H1 (cell line): ENCODE data around the gene RNF123. TPM values are rescaled to one million over a fixed set of nuclear protein-coding genes. Genes with fewer than 3 reads are reported as not detected.

Experiments
- CTCF ChIA-PET: fragments of 300-600 bp; sonication (Branson Sonifier 250); formaldehyde crosslinking; loops from one replicate; lab custom pipeline; 2021; ENCODE audit not compliant: partially characterized antibody; lab: Charles Lee
- POLR2A ChIA-PET: fragments of 300-600 bp; sonication (Branson Sonifier 250); formaldehyde crosslinking; loops from one replicate; lab custom pipeline; 2021; ENCODE audit warnings: inconsistent platforms; ENCODE audit not compliant: partially characterized antibody; lab: Charles Lee
- DNase-seq, 2 experiments: peaks; one replicate each; pipeline versions ENCODE4 v3.0.0 to v3.0.0-alpha.2; 2010 to 2022; ENCODE audit warnings: low spot score in 2 of 2, low read depth in 1 of 2, mixed read lengths in 1 of 2
- FAIRE-seq: peaks from 2 replicates; lab custom pipeline; 2011; peaks lifted over from hg19 to GRCh38; lab: Jason Lieb, UNC
- H2AFZ ChIP-seq: 2 replicates; pipeline ENCODE4 v1.8.1; 2012; ENCODE audit warnings: low read length, inconsistent platforms
- H2AK5ac ChIP-seq: 2 replicates; pipeline ENCODE4 v1.6.1; 2013; ENCODE audit warnings: low read depth, low read length
- H2BK120ac ChIP-seq: replicated peaks from 2 replicates; pipeline ENCODE3; 2013; ENCODE audit warnings: low read depth, low read length, inconsistent platforms
- H2BK12ac ChIP-seq: 2 replicates; pipeline ENCODE4 v1.6.1; 2013; ENCODE audit warnings: low read depth, low read length
- H2BK15ac ChIP-seq: 2 replicates; pipeline ENCODE4 v1.6.1; 2013; ENCODE audit warnings: low read length
- H2BK20ac ChIP-seq: 2 replicates; pipeline ENCODE4 v1.6.1; 2013; ENCODE audit warnings: low read length
- H2BK5ac ChIP-seq: 2 replicates; pipeline ENCODE4 v1.6.1; 2013; ENCODE audit warnings: low read depth, low read length
- H3K14ac ChIP-seq: 2 replicates; pipeline ENCODE4 v1.6.1; 2013; ENCODE audit warnings: inconsistent platforms; ENCODE audit not compliant: insufficient read length
- H3K18ac ChIP-seq: 2 replicates; pipeline ENCODE4 v1.6.1; 2013; ENCODE audit warnings: low read length; ENCODE audit errors: extremely low read depth
- H3K23ac ChIP-seq: 2 replicates; pipeline ENCODE4 v1.6.1; 2013; ENCODE audit warnings: inconsistent platforms; ENCODE audit not compliant: insufficient read length
- H3K23me2 ChIP-seq: 2 replicates; pipeline ENCODE4 v1.6.1; 2013; ENCODE audit warnings: low read depth, low read length
- H3K27ac ChIP-seq: 2 replicates; pipeline ENCODE4 v1.6.1; 2011; ENCODE audit warnings: low read depth, low read length, inconsistent platforms
- H3K27me3 ChIP-seq, 4 experiments: replicated peaks in 1 of 4; 1 replicate in 1 of 4; 2 replicates in 3 of 4; pipeline versions ENCODE4 v1.6.1 to v1.8.1; 2011 to 2013; ENCODE audit warnings: low read length in 3 of 4, mild to moderate bottlenecking in 3 of 4, inconsistent platforms in 2 of 4, mixed read lengths in 2 of 4, moderate library complexity in 1 of 4; ENCODE audit not compliant: control insufficient read depth in 3 of 4, insufficient read depth in 3 of 4; ENCODE audit errors: extremely low read depth in 1 of 4
- H3K36me3 ChIP-seq, 4 experiments: 2 replicates each; pipeline versions ENCODE4 v1.6.1 to v1.8.1; 2011 to 2013; ENCODE audit warnings: mild to moderate bottlenecking in 4 of 4, low read length in 3 of 4, moderate library complexity in 2 of 4, control low read depth in 1 of 4, inconsistent platforms in 1 of 4; ENCODE audit not compliant: insufficient read depth in 4 of 4, control insufficient read depth in 2 of 4
- H3K4ac ChIP-seq: replicated peaks from 2 replicates; pipeline ENCODE3; 2013; ENCODE audit warnings: low read length, low read depth, mixed read lengths, inconsistent platforms; ENCODE audit not compliant: insufficient read length
- H3K4me1 ChIP-seq, 4 experiments: replicated peaks in 1 of 4; 1 replicate in 1 of 4; 2 replicates in 3 of 4; pipeline versions ENCODE4 v1.6.1 to v1.8.1; 2011 to 2013; ENCODE audit warnings: low read length in 3 of 4, inconsistent platforms in 2 of 4, mixed read lengths in 1 of 4; ENCODE audit not compliant: insufficient read depth in 4 of 4, control insufficient read depth in 3 of 4
- H3K4me2 ChIP-seq, 2 experiments: 2 replicates each; pipeline versions ENCODE4 v1.6.1 to v1.8.1; 2011 to 2013; ENCODE audit warnings: low read depth in 2 of 2, low read length in 2 of 2, control low read depth in 1 of 2, inconsistent platforms in 1 of 2, mild to moderate bottlenecking in 1 of 2; ENCODE audit not compliant: insufficient read depth in 1 of 2
- H3K4me3 ChIP-seq, 4 experiments: fragments of 200-600, 300-600 bp in 1 of 4; sonication (generic), shearing (Covaris generic), sonication (Bioruptor Twin) in 1 of 4; 2 replicates each; pipeline versions ENCODE4 v1.5.1 to v1.8.1; 2011 to 2016; ENCODE audit warnings: low read length in 4 of 4, low read depth in 3 of 4, control low read depth in 2 of 4, inconsistent platforms in 2 of 4, mild to moderate bottlenecking in 2 of 4, mixed read lengths in 1 of 4, moderate library complexity in 1 of 4; ENCODE audit not compliant: insufficient read depth in 2 of 4; ENCODE audit errors: extremely low read depth in 1 of 4
- H3K56ac ChIP-seq: replicated peaks from 2 replicates; pipeline ENCODE3; 2013; ENCODE audit warnings: low read depth, mild to moderate bottlenecking, mixed read lengths, low read length, inconsistent platforms; ENCODE audit not compliant: insufficient read length
- H3K79me1 ChIP-seq: 2 replicates; pipeline ENCODE4 v1.6.1; 2013; ENCODE audit warnings: low read depth, low read length, control low read depth
- H3K79me2 ChIP-seq, 2 experiments: 2 replicates each; pipeline versions ENCODE4 v1.6.1 to v1.8.1; 2012 to 2013; ENCODE audit warnings: low read length in 2 of 2, mild to moderate bottlenecking in 2 of 2, inconsistent platforms in 1 of 2; ENCODE audit not compliant: insufficient read depth in 2 of 2, control insufficient read depth in 1 of 2
- H3K9ac ChIP-seq, 4 experiments: replicated peaks in 1 of 4; 1 replicate in 1 of 4; 2 replicates in 3 of 4; pipeline versions ENCODE4 v1.6.1 to v1.8.1; 2011 to 2013; ENCODE audit warnings: low read depth in 3 of 4, low read length in 3 of 4, control low read depth in 2 of 4, mild to moderate bottlenecking in 2 of 4, moderate library complexity in 2 of 4, inconsistent platforms in 1 of 4; ENCODE audit errors: extremely low read depth in 1 of 4
- H3K9me3 ChIP-seq, 2 experiments: 2 replicates each; pipeline versions ENCODE4 v1.6.1 to v1.8.1; 2012 to 2013; ENCODE audit warnings: mild to moderate bottlenecking in 2 of 2, moderate library complexity in 2 of 2, control low read depth in 1 of 2, inconsistent platforms in 1 of 2, low read depth in 1 of 2, low read length in 1 of 2, mixed read lengths in 1 of 2; ENCODE audit not compliant: insufficient read depth in 2 of 2
- H4K20me1 ChIP-seq, 2 experiments: replicated peaks in 1 of 2; 2 replicates each; pipeline versions ENCODE3 to v1.8.1; 2011 to 2013; ENCODE audit warnings: inconsistent platforms in 2 of 2, low read length in 2 of 2, mild to moderate bottlenecking in 1 of 2; ENCODE audit not compliant: insufficient read depth in 2 of 2, control insufficient read depth in 1 of 2
- H4K5ac ChIP-seq: 2 replicates; pipeline ENCODE4 v1.6.1; 2013; ENCODE audit warnings: low read length, low read depth, mixed read lengths, inconsistent platforms; ENCODE audit not compliant: insufficient read length
- H4K8ac ChIP-seq: 2 replicates; pipeline ENCODE4 v1.8.0; 2013; ENCODE audit warnings: mild to moderate bottlenecking, moderate library complexity, low read length, inconsistent platforms; ENCODE audit not compliant: insufficient read depth; ENCODE audit errors: extremely low read depth
- H4K91ac ChIP-seq: replicated peaks from 2 replicates; pipeline ENCODE3; 2013; ENCODE audit warnings: low read length, mixed read lengths, inconsistent platforms; ENCODE audit not compliant: insufficient read length
- ATF2 ChIP-seq: IDR thresholded peaks from 2 replicates; pipeline ENCODE4 v1.6.1; 2012; ENCODE audit warnings: low read length, inconsistent platforms
- BCL11A ChIP-seq, 2 experiments: IDR thresholded peaks; one replicate each; pipeline ENCODE4 v1.6.1; 2011; ENCODE audit warnings: low read depth in 2 of 2, low read length in 2 of 2, mild to moderate bottlenecking in 2 of 2
- WGBS, 2 experiments: shearing (Covaris generic) in 1 of 2; methylation state at CpG; one replicate each; pipeline versions ENCODE4 v1.1.6 to v1.1.7; 2013 to 2015; ENCODE audit warnings: low lambda C conversion rate in 2 of 2, mixed read lengths in 2 of 2, inconsistent platforms in 1 of 2, low coverage in 1 of 2, missing lambda C conversion rate in 1 of 2; ENCODE audit not compliant: insufficient replicate concordance in 2 of 2, insufficient coverage in 1 of 2, insufficient read length in 1 of 2; ENCODE audit errors: extremely low coverage in 1 of 2, missing lambda C conversion rate in 1 of 2; 5-methylcytosine and 5-hydroxymethylcytosine counted together
- polyA plus RNA-seq, 7 experiments: library from polyadenylated mRNA; depleted of rRNA in 3 of 7; stranded (reverse) in 5 of 7; unstranded in 2 of 7; fragments of >200 nt in 5 of 7; fragments of 200-250 nt in 2 of 7; gene quantifications; 1 replicate in 5 of 7; 2 replicates in 1 of 7; 4 replicates in 1 of 7; pipeline versions ENCODE4 v1.2.1 to v1.2.3, GENCODE V29; 2011 to 2013; ENCODE audit warnings: missing spikeins in 2 of 7, mixed read lengths in 2 of 7
- total RNA-seq: library from RNA; stranded (reverse); fragmentation: NEBNext Ultra II Directional; extraction: Animal tissue kit (Norgen Biotek cat#: 25700); gene quantifications from 2 replicates; pipeline ENCODE4 v1.2.1, GENCODE V29; 2021

RNF123 gene
- total and polyA plus RNA-seq, 2 of the 8 experiments (the other 6 are each of a cell fraction or from before 2014, with no cell fraction given): 30.5 to 57.7 TPM

- Histone ChIP-seq H3K4me1 (peaks cover 0 to 3% (median 1%) of the 10 kb centered on the region in 4 experiments; a peak in 4 of 7 replicates), H4K20me1 (peaks cover 0 to 12% of the 10 kb centered on the region in 2 experiments), H4K8ac (no peak overlapping the region), H2BK20ac (no peak overlapping the region), H3K9me3 (no peaks in the 10 kb centered on the region), H2BK15ac (no peak overlapping the region), H3K4me2 (no peak overlapping the region), H3K23me2 (no peaks in the 10 kb centered on the region), H3K23ac (no peak overlapping the region), H3K9ac (no peak overlapping the region), H4K5ac (no peak overlapping the region), H3K36me3 (peaks cover 3 to 4% (median 4%) of the 10 kb centered on the region in 4 experiments; a peak in 5 of 8 replicates), H3K79me1 (no peaks in the 10 kb centered on the region), H4K91ac (no peak overlapping the region), H3K14ac (no peak overlapping the region), H3K56ac (no peak overlapping the region), H3K18ac (no peak overlapping the region), H3K27me3 (no peaks in the 10 kb centered on the region), H2AFZ (no peak overlapping the region), H2BK120ac (no peak overlapping the region), H3K4me3 (no peak overlapping the region), H3K27ac (no peak overlapping the region), H2AK5ac (no peak overlapping the region)
- FAIRE-seq: no peak
- CTCF ChIA-PET: interaction anchor here (0.7 to 9.7 kb wide), 3 partner anchors 11 to 119 kb away, joined by 3 to 127 read pairs (median 11); partner anchors contain the start of gene AMIGO3
- POLR2A ChIA-PET: interaction anchor here (0.6 to 2.1 kb wide), 2 partner anchors 11 to 335 kb away, joined by 3 to 11 read pairs; partner anchors contain the start of gene AMIGO3
- no peak for DNase-seq
- no peak for TF ChIP-seq ATF2
- no peak for TF ChIP-seq BCL11A (IDR thresholded peaks at IDR 0.05; ENCODE audit: low read depth in 2 of 2, low read length in 2 of 2)
- TF ChIP-seq, all 59 proteins: peak for 0
- H3K79me2 ChIP-seq: no peaks in the 10 kb centered on the region
- H2BK5ac ChIP-seq: no peak overlapping the region
- WGBS, 2 experiments: 97% methylated on average over 3 of the region's 4 CpGs; no CpG with 5 or more reads in 1 of the 2 experiments
- H2BK12ac ChIP-seq: no peak overlapping the region
- no peak overlapping the region for H3K4ac ChIP-seq
These were observed 17.7 kb downstream of the RNF123 start for GRCh38 chr3:49707113-49707480.
